KBM-7 (cell line): ENCODE data around the gene BMX.

Source experiments
- DNase-seq: peaks from one replicate; pipeline ENCODE4 v3.0.0-alpha.2; 2015
- in situ Hi-C: fragments of 300-500 bp; cut with MboI; formaldehyde crosslinking; loops from 2 replicates; pipeline ENCODE4 v1.14.3; 2020; ENCODE audit warnings: low sequenced_read_pairs, low pct_unique_long_range_greater_than_20kb, mixed read lengths

BMX gene

DNA sequence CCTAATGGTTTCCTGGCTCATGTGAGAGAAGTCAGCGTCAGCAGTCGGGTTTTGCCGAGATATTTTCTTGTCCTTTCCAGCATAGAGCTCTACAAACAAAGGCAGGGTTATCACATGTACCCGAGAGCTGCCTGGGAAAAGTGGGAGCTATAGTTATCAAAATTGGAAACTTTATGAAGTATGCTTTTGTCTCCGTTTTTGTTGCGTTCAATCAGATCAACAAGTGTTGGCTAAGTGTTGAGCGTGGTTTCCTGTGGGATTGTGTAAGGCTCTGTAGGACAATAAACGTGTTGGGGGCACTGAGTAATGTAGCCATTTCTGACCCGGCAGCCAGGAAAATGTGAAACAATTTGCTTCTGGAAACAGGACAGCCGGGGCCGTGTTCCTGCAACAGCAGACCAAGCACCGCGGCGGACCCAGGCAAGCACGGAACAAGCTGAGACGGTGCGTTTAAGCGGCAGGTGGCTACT, at the start of gene BMX:
Gene BMX (plus strand): TSS at position 311 of the 470 bp plus-strand sequence. CDS start 7,547 bp downstream, outside the sequence.
- peak; percentile 36 for DNase-seq
- in situ Hi-C loops, result loop anchor here (10.0 kb wide), 1 partner anchor 64 kb away; no protein-coding TSS in a partner anchor

DNA sequence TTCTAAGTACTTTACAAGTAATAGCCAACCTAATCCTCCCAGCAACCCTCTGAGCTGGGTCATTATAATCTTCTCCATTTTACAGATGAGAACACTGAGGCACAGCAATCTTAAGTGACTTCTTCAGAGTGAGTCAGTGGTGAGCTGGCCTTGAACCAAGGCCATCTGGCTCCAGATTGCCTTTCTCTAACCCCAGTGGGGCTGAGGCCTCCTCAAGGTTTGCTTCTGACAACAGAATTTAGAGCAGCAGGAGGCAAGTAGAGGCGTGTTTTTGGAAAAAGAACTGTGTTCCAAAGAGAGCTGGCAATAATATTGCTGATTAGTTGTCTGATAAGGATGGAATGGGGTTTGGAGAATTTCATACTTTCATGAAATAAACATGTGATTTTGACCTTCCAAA, 48.7 kb upstream of the BMX start:
- in situ Hi-C loops, result no loop called here
- no peak for DNase-seq

DNA sequence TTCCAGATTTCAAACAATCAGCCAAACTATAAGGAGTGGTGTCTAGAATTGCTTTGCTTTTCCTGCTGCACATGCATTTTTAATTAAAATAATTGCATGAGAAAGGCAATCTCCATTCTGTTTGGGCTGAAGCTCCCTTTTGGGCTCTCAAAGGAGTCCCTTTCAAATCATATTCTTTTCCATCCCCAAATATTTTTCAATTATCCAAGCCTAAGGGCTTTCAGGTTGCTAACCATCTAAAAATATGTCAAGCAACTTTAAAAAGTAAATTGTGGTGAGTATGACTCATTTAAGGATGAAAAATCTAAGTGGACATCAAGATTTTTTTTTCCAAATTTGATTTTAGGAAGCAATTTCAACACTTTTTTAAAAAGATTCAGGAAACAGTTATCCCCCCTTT, 35.9 kb upstream of the BMX start:
- no peak for DNase-seq
- in situ Hi-C loops, result no loop called here

DNA sequence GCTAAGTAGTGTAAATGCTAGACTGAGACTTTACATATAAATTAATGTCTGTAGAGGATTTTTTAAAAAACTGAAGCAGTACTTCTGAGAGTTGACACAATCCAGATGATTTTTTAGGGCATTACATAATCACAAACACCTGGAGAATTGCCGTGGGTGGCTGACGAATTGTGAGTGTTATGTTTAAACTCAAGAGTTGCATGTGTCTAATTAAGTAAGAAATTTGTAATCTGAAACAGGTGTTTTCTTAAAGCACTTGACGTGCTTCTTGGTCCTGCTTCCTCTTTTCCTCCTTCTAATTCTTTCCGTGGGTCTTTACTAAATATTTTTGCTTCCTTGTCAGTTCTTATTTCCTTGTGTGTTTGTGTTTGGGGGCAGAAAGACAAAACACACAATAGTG, 35.3 kb upstream of the BMX start:
- in situ Hi-C loops, result no loop called here
- peak; percentile 26 for DNase-seq

DNA sequence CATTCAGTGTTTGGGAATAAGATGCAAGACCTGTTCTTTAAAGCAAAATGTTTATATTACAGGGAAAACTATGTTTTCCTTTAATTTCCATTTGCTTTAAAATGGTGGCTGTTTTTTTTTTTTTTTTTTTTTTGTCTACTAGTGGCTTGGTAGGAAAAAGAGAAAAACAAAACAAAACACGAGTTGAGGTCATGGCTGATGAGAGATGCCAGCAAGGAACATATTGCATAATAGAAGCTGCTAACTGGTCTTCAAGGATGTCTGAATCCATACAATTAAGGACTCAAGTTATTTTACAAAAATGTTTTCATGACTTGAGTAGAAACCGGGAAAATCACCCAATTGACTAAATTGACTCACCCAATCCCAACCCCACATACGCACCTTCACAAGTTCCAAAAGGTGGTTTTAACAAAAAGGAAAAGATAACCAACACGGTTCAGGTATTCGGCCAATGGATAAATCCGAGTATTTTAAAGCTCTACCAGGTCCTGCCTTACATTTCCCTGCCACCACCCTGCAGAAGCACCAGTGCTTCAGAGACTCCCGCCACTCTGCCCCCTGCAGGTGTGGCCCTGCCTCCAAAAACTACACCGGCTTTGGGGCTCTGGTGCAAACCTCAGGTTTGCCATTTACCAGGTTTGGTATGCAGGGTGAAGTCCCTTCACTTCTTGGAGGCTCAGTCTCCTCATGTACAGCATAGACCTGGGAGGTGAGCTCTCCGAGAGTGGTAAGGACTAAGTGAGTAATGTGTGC, 34.5 kb upstream of the BMX start:
- peak; percentile 21 for DNase-seq
- in situ Hi-C loops, result no loop called here

DNA sequence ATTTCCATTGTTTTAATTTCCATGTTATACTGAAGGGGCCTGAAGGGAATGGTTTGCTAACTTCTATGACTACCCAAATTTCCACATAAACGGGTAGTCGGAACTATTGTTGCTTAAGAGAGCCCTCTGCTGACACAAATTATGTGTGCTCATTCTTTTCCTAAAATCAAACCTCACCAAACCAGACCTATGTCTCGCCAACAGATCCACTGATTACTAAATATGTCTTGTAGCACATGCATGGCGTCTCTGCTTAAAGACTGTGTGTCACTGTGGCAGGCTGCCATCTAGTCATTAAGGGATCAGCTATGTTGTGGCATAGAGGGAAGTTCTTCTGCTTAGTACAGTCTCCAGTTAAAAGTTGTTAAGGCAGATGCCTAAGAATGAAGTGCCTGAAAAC, 32.6 kb upstream of the BMX start:
- peak; percentile 77 for DNase-seq
- in situ Hi-C loops, result no loop called here

DNA sequence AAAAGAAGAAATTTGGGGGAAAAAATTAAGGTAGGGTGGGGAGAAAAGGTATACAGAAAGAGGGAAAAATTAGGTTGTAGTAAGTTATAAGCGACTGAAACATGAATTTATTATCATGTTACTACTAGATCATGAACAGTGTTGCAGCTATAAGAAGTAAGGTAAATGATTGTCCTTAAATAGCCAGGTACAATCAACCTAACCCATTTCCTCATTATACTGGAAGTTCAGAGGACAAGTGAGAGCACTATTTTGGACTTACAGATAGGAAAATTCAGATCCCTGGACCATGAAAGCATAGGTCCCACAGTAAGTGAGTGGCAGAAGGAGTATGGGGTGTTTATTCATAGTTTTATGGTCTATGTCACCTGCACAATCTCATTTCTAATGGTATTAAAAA, 31.0 kb upstream of the BMX start:
- DNase-seq, result no peak
- in situ Hi-C loops, result no loop called here

DNA sequence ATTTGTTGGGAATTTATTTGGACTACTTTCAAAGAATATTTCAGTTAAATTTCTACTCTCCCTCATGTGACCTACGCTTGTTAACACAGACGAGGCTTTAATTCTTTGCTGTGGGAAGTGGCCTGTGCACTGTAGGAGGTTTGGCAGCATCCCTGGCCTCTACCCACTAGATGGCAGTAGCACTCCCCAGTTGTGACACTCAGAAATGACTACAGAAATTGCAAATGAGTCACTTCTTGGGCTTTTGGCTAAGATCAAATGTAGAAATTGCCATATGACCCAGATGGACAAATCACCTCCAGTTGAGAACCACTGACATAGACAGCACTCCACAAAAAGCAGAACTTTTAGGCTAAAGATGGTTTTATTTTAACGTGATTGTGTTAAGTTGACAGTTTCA, 29.6 kb upstream of the BMX start:
- in situ Hi-C loops, result no loop called here
- peak; percentile 87 for DNase-seq

DNA sequence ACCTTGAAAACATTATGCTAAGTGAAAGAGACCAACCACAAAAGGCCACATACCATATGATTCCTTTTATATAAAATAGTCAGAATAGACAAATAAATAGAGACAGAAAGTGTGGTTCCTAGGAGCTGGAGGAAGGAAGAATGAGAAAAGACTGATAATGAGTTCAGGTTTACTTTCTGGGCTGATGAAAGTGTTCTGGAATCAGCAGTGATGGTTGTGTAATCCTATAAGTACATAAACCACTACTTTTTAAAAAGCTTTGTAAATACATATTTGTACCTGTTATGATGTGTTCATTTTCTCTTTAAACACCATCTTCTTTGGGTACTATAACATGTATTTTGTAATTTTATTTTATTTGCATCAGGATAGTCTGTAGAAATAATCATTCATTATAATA, 28.1 kb upstream of the BMX start:
- in situ Hi-C loops, result no loop called here
- DNase-seq, result no peak

DNA sequence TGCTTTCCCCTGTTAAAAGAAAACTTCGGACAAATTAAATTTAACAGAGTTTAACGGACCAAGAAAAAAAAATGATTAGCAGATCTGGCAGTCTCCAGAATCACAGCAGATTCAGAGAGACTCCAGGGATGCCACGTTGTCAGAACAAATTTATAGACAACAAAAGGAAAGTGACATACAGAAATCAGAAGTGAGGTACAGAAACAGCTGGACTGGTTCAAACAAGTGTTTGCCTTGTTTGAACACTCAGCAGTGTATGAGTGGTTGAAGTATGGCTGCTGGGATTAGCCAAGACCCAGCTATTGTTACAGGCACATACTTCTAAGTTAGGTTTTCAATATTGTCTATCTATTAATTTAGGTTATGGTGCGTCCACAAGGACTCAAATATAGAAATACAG, 26.6 kb upstream of the BMX start:
- in situ Hi-C loops, result no loop called here
- no peak for DNase-seq

DNA sequence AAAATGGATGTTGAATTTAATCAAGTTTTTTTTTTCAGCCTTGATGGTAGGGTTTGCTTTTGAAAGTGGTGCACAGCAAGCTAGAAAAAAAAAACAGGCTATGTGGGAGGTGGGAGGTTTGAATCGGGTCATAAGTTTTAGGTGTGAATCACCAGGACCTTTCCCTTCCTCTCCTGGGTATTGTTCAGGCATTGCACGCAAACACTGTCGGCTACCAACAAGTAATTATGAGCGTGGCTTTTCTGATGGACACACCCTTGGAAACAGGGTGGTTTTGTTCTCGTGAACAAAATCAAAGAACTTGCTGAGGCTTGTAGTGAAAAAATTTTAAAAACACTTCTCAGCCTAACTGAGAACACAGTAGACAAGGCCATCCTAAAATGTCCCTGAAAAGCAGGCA, 25.6 kb upstream of the BMX start:
- DNase-seq, result no peak
- in situ Hi-C loops, result no loop called here

DNA sequence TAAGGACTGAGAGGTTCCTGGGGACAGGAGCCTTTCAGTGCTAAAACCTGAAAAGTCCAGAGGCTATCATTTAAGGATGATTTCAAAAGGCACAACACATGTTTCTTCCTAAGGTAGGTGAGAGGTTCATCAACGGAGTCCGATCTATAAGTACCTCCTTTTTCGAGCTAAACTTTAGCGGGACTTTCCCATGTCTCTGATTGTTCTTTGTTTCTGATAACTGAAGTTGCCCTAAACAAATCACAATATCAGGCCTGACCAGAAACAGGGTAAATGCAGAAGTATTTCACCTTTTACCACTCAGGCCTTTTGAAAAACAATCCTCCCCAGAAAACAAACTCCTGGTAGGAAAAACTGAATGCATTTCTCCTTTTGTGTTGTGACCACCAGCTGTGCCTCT, 25.1 kb upstream of the BMX start:
- in situ Hi-C loops, result no loop called here
- DNase-seq, result no peak

DNA sequence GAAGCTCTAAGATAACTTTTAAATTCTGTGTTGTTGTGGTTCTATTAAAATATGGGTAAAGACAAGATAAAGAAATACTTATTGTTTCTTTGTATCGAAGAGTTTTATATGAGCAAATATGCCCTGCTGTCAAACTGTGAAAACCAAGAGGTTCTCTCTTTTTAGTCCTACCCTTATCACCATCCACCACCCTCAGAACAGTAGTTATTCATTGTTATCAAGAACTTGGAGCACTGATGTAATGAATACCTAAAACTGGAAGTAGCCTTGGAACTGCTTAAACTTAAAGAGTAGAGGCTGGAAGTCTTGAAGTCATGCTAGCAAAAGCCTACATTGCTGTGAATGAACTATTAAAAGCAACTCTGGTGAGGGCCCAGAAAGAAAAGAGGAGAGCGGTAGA, 16.7 kb upstream of the BMX start:
- DNase-seq, result no peak
- in situ Hi-C loops, result no loop called here

DNA sequence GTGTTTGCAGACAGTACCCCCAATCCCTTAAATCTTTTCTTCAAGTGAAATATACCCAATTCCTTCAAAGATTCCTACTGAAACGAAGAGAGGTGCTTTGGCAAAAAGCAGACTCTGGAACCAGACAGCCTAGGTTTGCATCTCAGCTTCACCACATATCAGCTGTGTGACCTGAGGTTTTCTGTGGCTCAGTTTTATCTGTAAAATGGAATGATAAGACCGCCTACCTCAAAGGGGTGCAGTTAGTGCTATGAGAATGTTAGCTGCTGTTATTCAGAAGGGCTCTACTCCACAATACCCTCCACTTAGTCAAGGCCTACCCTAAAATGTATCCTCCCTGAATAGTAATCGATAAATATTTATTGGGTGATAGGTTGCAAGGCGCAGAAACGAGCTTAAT, 8.1 kb upstream of the BMX start:
- no peak for DNase-seq
- in situ Hi-C loops, result no loop called here

DNA sequence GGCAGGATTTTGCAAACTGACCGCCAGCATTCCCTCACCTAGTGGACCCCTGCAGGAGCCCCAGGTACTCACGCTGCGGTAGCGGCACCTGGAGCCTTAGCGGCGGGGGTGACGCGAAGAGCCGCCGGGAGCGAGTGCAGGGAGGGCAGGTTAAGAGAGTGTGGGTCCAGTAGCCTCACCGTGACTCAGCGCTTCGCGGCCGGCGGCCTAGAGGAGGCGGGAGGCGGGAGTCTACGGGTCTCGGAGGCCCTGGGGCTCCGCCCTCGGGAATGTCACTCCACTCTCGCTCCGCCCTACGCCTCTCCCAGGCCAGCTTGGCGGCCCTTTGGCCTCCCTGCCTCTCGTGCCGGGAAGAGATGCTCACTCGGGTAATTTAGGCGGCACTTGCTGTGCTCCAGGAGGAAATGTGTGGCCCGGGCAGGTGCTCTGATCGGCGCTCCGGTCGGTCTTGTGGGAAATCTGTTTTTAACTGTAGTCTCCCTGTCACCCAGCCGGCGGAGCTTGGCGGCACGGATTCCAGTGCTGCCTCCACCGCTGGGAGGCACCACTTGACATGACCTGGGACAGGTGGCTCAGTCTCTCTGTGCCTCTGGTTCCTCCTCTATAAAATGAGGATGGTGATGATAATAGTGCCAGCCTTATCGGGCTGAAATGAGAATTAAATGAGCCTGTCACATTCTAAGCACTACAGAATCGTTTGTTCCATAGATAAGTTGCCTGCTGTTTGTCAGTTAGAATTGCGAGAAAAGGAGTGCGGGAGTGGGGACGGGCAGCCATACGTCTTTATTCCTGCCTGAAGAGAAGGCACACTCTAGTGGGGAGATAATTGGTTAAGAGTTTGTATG, 7.3 kb upstream of the BMX start, which contains the start of gene PIR:
Gene PIR (minus strand): TSS at position 216 of the 845 bp plus-strand sequence. CDS start 2,076 bp downstream, outside the sequence.
- in situ Hi-C loops, result no loop called here
- DNase-seq, result peak; percentile 92

DNA sequence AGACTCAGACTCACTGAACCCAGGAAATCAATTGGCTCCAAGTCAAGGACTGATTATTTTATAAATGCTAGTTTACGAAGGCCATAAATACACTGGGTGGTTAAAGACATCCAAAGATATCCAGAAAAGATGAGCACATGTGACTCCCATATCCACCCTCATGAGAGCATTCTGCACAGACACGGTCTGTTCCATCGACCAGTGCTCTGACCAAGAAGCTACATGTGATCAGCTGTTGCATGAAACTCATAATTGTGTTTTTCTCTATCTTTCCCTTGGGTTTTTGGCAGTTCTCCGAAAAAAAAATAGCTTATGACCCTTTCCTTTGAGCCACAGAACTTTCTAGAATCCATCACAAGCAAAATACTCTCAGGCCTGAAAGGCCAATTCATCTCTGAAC, 4.8 kb upstream of the BMX start:
- no peak for DNase-seq
- in situ Hi-C loops, result no loop called here

DNA sequence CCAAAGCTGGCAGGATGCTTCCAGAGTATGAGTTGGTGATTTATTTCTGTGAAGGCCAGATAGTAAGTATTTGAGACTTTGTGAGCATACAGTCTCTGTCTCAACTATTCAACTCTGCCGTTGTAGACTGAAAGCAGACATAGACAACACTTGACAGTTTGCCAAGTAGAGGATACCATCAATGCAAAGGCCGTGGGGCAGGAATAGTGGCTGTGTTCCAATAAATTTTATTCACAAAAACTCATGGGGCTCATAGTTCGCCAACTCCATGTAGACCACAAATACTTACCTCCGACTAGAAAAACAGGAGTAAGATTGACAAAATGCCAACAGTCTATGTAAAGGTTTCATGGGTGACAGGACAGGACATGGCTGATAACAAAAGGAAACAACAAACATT, 3.8 kb upstream of the BMX start:
- DNase-seq, result no peak
- in situ Hi-C loops, result no loop called here

DNA sequence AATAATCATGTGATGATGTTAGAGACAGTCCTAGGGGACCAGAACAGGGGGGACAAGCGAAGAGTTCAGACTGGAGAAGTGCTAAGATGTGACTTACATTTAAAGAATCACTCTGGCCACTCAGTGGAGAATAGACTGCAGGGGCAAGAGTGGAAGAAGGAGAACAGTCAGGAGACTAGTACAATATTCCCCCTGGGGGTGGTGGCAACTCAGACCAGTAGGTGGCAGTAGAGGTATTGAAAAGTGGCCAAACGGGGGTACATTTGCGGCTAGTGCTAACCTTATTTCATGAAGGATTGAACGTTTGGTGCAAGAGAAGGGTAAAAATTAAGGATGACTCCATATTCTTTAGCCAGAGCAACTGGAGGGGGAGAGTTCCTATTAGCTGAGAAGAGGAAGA, 2.7 kb upstream of the BMX start:
- in situ Hi-C loops, result no loop called here
- DNase-seq, result peak; percentile 87

DNA sequence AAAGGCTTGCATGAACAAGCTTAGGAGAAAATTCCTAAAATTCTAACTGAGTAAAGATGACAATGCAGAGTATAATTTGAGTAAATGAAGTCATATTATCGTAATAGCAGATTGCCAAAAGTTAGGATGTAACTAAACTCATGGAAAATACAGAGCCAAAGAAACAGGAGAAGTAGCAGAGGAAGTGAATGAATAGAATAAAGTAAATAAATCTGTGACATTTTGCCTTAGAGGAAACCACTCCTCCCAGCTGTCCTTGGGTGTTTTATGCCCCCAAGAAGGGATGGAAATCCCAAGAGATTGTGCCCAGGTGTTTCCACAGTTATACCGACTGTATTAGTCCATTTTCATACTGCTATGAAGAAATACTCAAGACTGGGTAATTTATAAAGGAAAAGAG, 1.9 kb upstream of the BMX start:
- DNase-seq, result no peak
- in situ Hi-C loops, result no loop called here

DNA sequence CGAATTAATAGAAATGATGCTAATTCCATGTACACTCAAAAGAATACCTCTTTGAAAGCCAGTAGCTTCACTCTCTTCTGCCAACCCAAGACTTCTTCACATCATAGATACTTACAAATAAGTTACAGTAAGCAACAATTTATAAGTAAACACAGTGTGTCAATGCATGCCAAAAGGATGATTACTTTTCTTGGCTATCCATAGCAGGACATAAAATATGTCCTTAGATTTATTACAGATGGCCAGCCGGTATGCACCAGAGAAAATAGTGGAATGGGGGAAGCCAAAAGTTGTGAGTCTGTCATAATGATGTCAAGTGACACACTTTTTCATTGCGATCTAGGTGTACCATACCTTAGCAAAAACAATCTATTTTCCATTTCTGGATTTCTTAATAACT, 631 bp upstream of the BMX start:
- no peak for DNase-seq
- in situ Hi-C loops, result loop anchor here (10.0 kb wide), 1 partner anchor 65 kb away; no protein-coding TSS in a partner anchor
